ENCODE results near the gene ATAD2B. TPM values are rescaled to one million over a fixed set of nuclear protein-coding genes. Genes with fewer than 3 reads are reported as not detected.

The ATAD2B gene
- total RNA-seq, 1 donor from 2014 or later: 24.3 TPM

DNA sequence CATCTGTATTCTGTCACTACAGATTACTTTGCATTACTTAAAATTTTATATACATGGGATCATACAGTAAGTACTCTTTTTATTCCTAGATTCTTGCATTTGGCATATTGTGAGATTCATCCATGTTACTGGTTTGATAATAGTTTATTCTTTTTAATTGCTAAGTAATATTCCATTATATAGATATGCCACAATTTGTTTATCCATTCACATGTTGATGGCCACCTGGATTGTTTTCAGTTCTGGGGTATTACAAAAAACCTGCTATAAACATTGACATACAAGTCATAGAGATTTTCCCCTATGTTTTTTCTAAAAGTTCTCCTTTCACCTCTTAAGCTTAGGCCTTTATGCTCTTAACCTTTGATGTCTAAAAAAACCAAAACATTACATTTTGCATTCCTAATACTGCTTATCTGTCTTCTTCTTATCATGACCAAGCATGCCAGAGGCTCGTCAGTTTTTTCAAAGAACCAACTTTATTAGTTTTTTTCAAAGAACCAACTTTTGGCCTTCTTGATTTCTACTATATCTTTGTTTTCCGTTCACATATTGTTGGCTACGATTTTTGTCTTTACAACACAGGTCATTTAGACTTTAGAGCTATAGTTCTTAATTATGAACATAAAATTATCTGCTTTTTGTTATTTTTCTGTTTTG lies 86.9 kb downstream of the ATAD2B start:
- no peak for ATAC-seq

DNA sequence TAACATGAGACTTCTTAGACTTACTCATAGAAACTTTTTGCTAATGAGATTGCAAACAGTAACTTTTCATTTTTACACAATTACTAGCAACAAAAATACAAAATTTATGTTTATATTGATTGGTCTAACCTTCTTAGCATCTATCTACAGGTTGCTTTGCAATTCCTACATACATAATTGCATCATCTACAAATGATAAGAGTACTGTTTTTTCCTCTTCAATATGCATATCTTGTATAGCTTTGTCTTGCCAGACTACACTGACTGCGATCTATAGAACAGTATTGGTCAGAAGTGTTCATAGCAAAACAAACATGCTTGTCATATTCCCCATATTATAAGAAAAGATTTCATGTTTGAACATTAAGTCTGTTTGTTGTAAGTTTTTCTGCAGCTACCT lies 87.9 kb downstream of the ATAD2B start:
- no peaks in the 10 kb centered on the region for H3K9me3 ChIP-seq
- H3K4me3 ChIP-seq: no peak overlapping the region
- H3K4me1 ChIP-seq: no peaks in the 10 kb centered on the region
- H3K36me3 ChIP-seq: peaks cover 19% of the 10 kb centered on the region
- intact Hi-C loops (cut with DNase I): no loop called here
- TF ChIP-seq, protein P1, sequence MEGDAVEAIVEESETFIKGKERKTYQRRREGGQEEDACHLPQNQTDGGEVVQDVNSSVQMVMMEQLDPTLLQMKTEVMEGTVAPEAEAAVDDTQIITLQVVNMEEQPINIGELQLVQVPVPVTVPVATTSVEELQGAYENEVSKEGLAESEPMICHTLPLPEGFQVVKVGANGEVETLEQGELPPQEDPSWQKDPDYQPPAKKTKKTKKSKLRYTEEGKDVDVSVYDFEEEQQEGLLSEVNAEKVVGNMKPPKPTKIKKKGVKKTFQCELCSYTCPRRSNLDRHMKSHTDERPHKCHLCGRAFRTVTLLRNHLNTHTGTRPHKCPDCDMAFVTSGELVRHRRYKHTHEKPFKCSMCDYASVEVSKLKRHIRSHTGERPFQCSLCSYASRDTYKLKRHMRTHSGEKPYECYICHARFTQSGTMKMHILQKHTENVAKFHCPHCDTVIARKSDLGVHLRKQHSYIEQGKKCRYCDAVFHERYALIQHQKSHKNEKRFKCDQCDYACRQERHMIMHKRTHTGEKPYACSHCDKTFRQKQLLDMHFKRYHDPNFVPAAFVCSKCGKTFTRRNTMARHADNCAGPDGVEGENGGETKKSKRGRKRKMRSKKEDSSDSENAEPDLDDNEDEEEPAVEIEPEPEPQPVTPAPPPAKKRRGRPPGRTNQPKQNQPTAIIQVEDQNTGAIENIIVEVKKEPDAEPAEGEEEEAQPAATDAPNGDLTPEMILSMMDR (IDR thresholded peaks at IDR 0.05): no peak
- no peak overlapping the region for H3K27ac ChIP-seq
- DNase-seq (no peak), ATAC-seq (no peak)
- H3K27me3 ChIP-seq (ENCODE audit: low read depth): no peaks in the 10 kb centered on the region

More for the DNA sequence above, 86.9 kb downstream of the ATAD2B start:
- Histone ChIP-seq H3K36me3 (peaks cover 19% of the 10 kb centered on the region), H3K27me3 (ENCODE audit: low read depth) (no peaks in the 10 kb centered on the region), H3K4me1 (no peaks in the 10 kb centered on the region), H3K4me3 (no peak overlapping the region), H3K27ac (no peak overlapping the region), H3K9me3 (peaks cover 3% of the 10 kb centered on the region)
- intact Hi-C loops (cut with DNase I): no loop called here
- DNase-seq: no peak
- TF ChIP-seq, protein P1 (IDR thresholded peaks at IDR 0.05): no peak

DNA sequence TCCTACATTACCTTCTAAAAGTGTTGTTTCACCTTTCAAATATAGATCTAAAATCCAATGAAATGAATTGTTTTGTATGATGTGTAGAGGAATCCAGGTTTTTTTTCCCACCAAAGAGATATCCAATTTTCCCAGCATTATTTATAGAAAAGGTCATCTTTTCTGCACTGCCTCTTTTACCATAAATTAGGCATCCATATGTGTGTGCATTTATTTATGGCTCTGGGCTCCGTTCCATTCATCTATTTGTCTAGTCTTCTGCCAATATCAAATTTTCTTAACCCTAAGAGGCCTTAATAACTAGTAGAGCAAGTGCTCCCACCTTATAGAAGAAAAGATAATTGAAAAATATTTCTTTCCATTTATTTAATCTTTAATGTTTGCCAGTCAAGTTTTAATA lies 88.3 kb downstream of the ATAD2B start:
- peaks cover 19% of the 10 kb centered on the region for H3K36me3 ChIP-seq
- H3K27me3 ChIP-seq (ENCODE audit: low read depth): no peaks in the 10 kb centered on the region
- DNase-seq (no peak), ATAC-seq (no peak)
- intact Hi-C loops (cut with DNase I): no loop called here
- H3K4me1 ChIP-seq: no peaks in the 10 kb centered on the region
- no peaks in the 10 kb centered on the region for H3K9me3 ChIP-seq
- no peak overlapping the region for H3K27ac ChIP-seq
- no peak overlapping the region for H3K4me3 ChIP-seq
- TF ChIP-seq, protein P1 (IDR thresholded peaks at IDR 0.05): no peak

DNA sequence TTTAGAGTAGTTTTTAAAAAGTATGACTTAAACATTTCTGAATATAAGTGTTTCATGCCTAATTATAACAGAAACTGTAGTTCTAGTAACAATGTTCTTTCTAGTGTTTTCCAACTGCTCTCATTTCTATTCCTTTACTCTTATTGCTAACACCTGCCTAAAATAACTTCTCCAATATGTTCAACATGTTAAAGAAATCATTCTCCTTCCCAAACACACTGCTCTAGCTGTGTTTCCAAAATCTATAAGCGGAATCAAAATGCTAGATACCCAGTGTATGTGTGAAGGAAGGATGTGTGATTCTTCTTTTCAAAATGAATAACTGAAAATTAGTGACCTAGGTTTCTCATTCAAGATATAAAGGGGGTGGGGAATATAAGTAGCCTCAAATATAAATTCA lies 89.1 kb downstream of the ATAD2B start:
- intact Hi-C loops (cut with DNase I): no loop called here
- Histone ChIP-seq H3K4me1 (no peaks in the 10 kb centered on the region), H3K4me3 (no peak overlapping the region), H3K27ac (no peak overlapping the region), H3K9me3 (no peaks in the 10 kb centered on the region), H3K36me3 (peaks cover 19% of the 10 kb centered on the region), H3K27me3 (ENCODE audit: low read depth) (no peaks in the 10 kb centered on the region)
- TF ChIP-seq, protein P1 (IDR thresholded peaks at IDR 0.05): no peak
- DNase-seq: no peak
- ATAC-seq: no peak

DNA sequence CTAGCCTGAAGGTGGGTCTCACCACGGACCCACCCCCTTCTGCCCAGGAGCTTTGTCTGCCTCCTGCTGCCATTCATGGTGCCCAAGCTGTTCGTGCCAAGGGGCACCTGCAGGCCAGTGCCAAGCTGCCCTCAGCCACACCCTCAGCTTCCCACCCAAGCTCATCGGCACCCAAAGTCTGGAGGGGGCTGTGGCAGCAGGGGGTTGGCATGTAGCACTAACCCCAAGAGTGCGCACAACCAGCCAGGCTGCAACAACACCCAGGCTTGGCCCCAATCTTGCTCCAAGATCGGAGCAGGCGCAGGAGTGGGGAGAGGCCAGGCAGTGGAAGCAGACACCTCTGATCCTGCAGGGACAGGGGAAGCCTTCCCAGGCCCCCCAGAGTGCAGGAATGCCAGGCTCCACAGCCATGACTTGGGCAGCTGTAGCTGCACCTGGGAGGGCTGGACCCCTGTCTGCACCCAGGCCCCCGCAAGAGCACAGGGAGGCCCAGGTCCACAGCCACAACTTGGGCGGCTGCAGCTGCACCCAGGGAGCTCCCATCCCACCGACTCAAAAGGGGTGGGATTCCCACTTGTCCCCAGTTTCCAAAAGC lies 89.9 kb downstream of the ATAD2B start:
- TF ChIP-seq, protein P1 (IDR thresholded peaks at IDR 0.05): no peak
- Histone ChIP-seq H3K4me3 (no peak overlapping the region), H3K4me1 (no peaks in the 10 kb centered on the region), H3K27me3 (ENCODE audit: low read depth) (no peaks in the 10 kb centered on the region), H3K27ac (no peak overlapping the region), H3K36me3 (peaks cover 19% of the 10 kb centered on the region), H3K9me3 (no peaks in the 10 kb centered on the region)
- intact Hi-C loops (cut with DNase I): no loop called here
- ATAC-seq: peak in 1 of 2 donors; percentile 11
- DNase-seq: no peak
